HG03175 (cell line): Measurements from ENCODE around the gene CPSF4L.
"Not testable (repeated sequence)": the region's sequence is repeated elsewhere in the genome, so short reads cannot be mapped to it uniquely, and the experiment has no call there.

Experiments
- ATAC-seq: cut with Tn5 transposase; IDR thresholded peaks from one replicate; pipeline ENCODE4 v1.9.1; 2021; ENCODE audit warnings: mild to moderate bottlenecking, moderate library complexity; ENCODE audit not compliant: unreplicated experiment

Gene CPSF4L

GRCh38 chr17:73261617-73261951 lies at the start of gene CPSF4L:
CPSF4L (minus strand) TSS chr17:73261880; CDS start chr17:73261818, 62 bp downstream.
- no peak for ATAC-seq

GRCh38 chr17:73311428-73311780 lies 49.7 kb upstream of the CPSF4L start:
- peak; percentile 14 for ATAC-seq

GRCh38 chr17:73309727-73310596 lies 48.3 kb upstream of the CPSF4L start:
- no peak for ATAC-seq

- ATAC-seq = not testable (repeated sequence)
Observed at GRCh38 chr17:73308959-73309358, 47.3 kb upstream of the CPSF4L start.

GRCh38 chr17:73308017-73308823 lies 46.5 kb upstream of the CPSF4L start:
- ATAC-seq = no peak

GRCh38 chr17:73307130-73307529 lies 45.5 kb upstream of the CPSF4L start:
- ATAC-seq = no peak

- ATAC-seq = no peak
Observed at GRCh38 chr17:73305845-73306836, 44.5 kb upstream of the CPSF4L start.

- ATAC-seq = no peak
Observed at GRCh38 chr17:73304971-73305812, 43.5 kb upstream of the CPSF4L start.

GRCh38 chr17:73304438-73304837 lies 42.8 kb upstream of the CPSF4L start:
- ATAC-seq = no peak

GRCh38 chr17:73302189-73302588 lies 40.5 kb upstream of the CPSF4L start:
- no peak for ATAC-seq

- ATAC-seq = no peak
Observed at GRCh38 chr17:73301369-73301768, 39.7 kb upstream of the CPSF4L start.

- no peak for ATAC-seq
Observed at GRCh38 chr17:73300392-73300791, 38.7 kb upstream of the CPSF4L start.

GRCh38 chr17:73297934-73298861 lies 36.5 kb upstream of the CPSF4L start:
- no peak for ATAC-seq

- ATAC-seq = no peak
Observed at GRCh38 chr17:73293480-73293911, 31.8 kb upstream of the CPSF4L start.

GRCh38 chr17:73293031-73293430 lies 31.4 kb upstream of the CPSF4L start:
- ATAC-seq = no peak

GRCh38 chr17:73292031-73292531 lies 30.4 kb upstream of the CPSF4L start:
- ATAC-seq = no peak

- ATAC-seq = peak; percentile 88
Observed at GRCh38 chr17:73291260-73291801, 29.7 kb upstream of the CPSF4L start.
